B cell (primary cell): Measurements from ENCODE around the gene FBXO28. TPM values are rescaled to one million over a fixed set of nuclear protein-coding genes. Genes with fewer than 3 reads are reported as not detected.

Source experiments
- ATAC-seq: fragments of 200-7000 bp; cut with Tn5 transposase; one replicate; pipeline ENCODE4 v1.10.0; 2021; ENCODE audit warnings: low read depth, mild to moderate bottlenecking, moderate number of reproducible peaks, moderate library complexity
- CTCF ChIA-PET: fragments of 350-600 bp; sonication (Branson Sonifier 250); formaldehyde crosslinking; loops from one replicate; lab custom pipeline; 2021; ENCODE audit warnings: antibody characterized with exemption, inconsistent platforms; lab: Charles Lee
- POLR2A ChIA-PET: fragments of 350-600 bp; sonication (Branson Sonifier 250); formaldehyde crosslinking; loops from one replicate; lab custom pipeline; 2021; ENCODE audit warnings: antibody characterized with exemption; lab: Charles Lee
- DNase-seq: peaks from one replicate; pipeline ENCODE4 v3.0.0; 2013
- H2AFZ ChIP-seq: 2 replicates; pipeline ENCODE4 v1.6.1; 2012; ENCODE audit warnings: mild to moderate bottlenecking, low read depth, low read length; ENCODE audit not compliant: insufficient read depth, poor library complexity, severe bottlenecking
- H3K27ac ChIP-seq, 2 donors: 1 replicate in 1 of 2; 2 replicates in 1 of 2; pipeline ENCODE4 v1.5.1; 2012 to 2013; ENCODE audit warnings: low read length in 2 of 2, mild to moderate bottlenecking in 2 of 2, moderate library complexity in 1 of 2
- H3K27me3 ChIP-seq, 4 experiments: fragments of 200-600 bp in 1 of 4; sonication (generic) in 1 of 4; replicated peaks in 1 of 4; 1 replicate in 2 of 4; 2 replicates in 2 of 4; pipeline versions ENCODE4 v1.6.1 to v1.7.0; 2013 to 2016; ENCODE audit warnings: low read length in 3 of 4, mild to moderate bottlenecking in 2 of 4, mixed read lengths in 1 of 4, moderate library complexity in 1 of 4; ENCODE audit not compliant: insufficient read depth in 4 of 4, control insufficient read depth in 3 of 4; ENCODE audit errors: control extremely low read depth in 1 of 4
- H3K36me3 ChIP-seq, 2 experiments: replicated peaks in 1 of 2; 1 replicate in 1 of 2; 2 replicates in 1 of 2; pipeline versions ENCODE4 v1.6.1 to v1.7.1; 2013; ENCODE audit warnings: low read length in 1 of 2; ENCODE audit not compliant: insufficient read depth in 2 of 2, control insufficient read depth in 1 of 2; ENCODE audit errors: control extremely low read depth in 1 of 2, extremely low read depth in 1 of 2
- H3K4me1 ChIP-seq, 2 donors: fragments of 200-600 bp in 1 of 2; sonication (generic) in 1 of 2; 1 replicate in 1 of 2; 2 replicates in 1 of 2; pipeline versions ENCODE4 v1.5.1 to v1.6.1; 2013 to 2017; ENCODE audit warnings: low read length in 2 of 2; ENCODE audit not compliant: control insufficient read depth in 2 of 2, insufficient read depth in 2 of 2
- H3K4me2 ChIP-seq: replicated peaks from 2 replicates; pipeline ENCODE3; 2012; ENCODE audit warnings: mild to moderate bottlenecking, low read depth, low read length; ENCODE audit not compliant: poor library complexity, severe bottlenecking
- H3K4me3 ChIP-seq, 5 experiments: fragments of 200-600 bp in 1 of 5; sonication (generic) in 1 of 5; 1 replicate in 3 of 5; 2 replicates in 2 of 5; pipeline versions ENCODE4 v1.5.1 to v1.7.0; 2011 to 2016; ENCODE audit warnings: low read length in 4 of 5, mild to moderate bottlenecking in 4 of 5, low read depth in 2 of 5, control low read depth in 1 of 5, moderate library complexity in 1 of 5; ENCODE audit not compliant: insufficient read depth in 1 of 5; ENCODE audit errors: control extremely low read depth in 1 of 5, extremely low read depth in 1 of 5
- H3K79me2 ChIP-seq: fragments of 200-600 bp; sonication (generic); one replicate; pipeline ENCODE4 v1.6.0; 2016; ENCODE audit warnings: low read length; ENCODE audit not compliant: control insufficient read depth, insufficient read depth
- H3K9ac ChIP-seq: fragments of 200-600 bp; sonication (generic); 2 replicates; pipeline ENCODE4 v1.6.1; 2017; ENCODE audit warnings: mild to moderate bottlenecking, low read length, moderate library complexity
- H3K9me3 ChIP-seq, 3 donors: one replicate each; pipeline versions ENCODE4 v1.6.1 to v1.7.1; 2013; ENCODE audit warnings: low read length in 2 of 3; ENCODE audit not compliant: control insufficient read depth in 2 of 3, insufficient read depth in 1 of 3; ENCODE audit errors: control extremely low read depth in 1 of 3
- H4K20me1 ChIP-seq: 2 replicates; pipeline ENCODE4 v1.6.0; 2012; ENCODE audit warnings: mild to moderate bottlenecking, low read length; ENCODE audit not compliant: insufficient read depth, control insufficient read depth, poor library complexity, severe bottlenecking
- H3K27ac Mint-ChIP-seq: one replicate; pipeline ENCODE4 v1.8.0; 2021; ENCODE audit warnings: mixed read lengths
- H3K27me3 Mint-ChIP-seq: one replicate; pipeline ENCODE4 v1.8.0; 2021; ENCODE audit warnings: mixed read lengths
- H3K4me1 Mint-ChIP-seq: one replicate; pipeline ENCODE4 v1.8.0; 2021; ENCODE audit warnings: mixed read lengths
- H3K4me3 Mint-ChIP-seq: one replicate; pipeline ENCODE4 v1.8.0; 2021; ENCODE audit warnings: mixed read lengths
- H3K9me3 Mint-ChIP-seq: one replicate; pipeline ENCODE4 v1.8.0; 2022; ENCODE audit warnings: mixed read lengths; ENCODE audit not compliant: insufficient read depth
- CTCF ChIP-seq: fragments of 200-600 bp; IDR thresholded peaks from one replicate; pipeline ENCODE4 v1.8.0; 2022; ENCODE audit warnings: antibody characterized with exemption, mild to moderate bottlenecking
- EZH2 ChIP-seq: IDR thresholded peaks from 2 replicates; pipeline ENCODE4 v1.6.1; 2012; ENCODE audit warnings: borderline replicate concordance, low read depth, mild to moderate bottlenecking, moderate library complexity, low read length; ENCODE audit not compliant: insufficient read depth, poor library complexity, severe bottlenecking
- WGBS: methylation state at CpG from one replicate; pipeline ENCODE4 v1.1.5; 2013; ENCODE audit warnings: missing lambda C conversion rate; ENCODE audit not compliant: insufficient coverage; 5-methylcytosine and 5-hydroxymethylcytosine counted together
- intact Hi-C: fragments of 100-400 bp; cut with micrococcal nuclease; formaldehyde crosslinking; loops from one replicate; pipeline ENCODE4 v1.10.0; 2022
- polyA plus RNA-seq: library from polyadenylated mRNA; depleted of rRNA; stranded (reverse); fragments of >200 nt; gene quantifications from 2 replicates; pipeline ENCODE4 v1.2.3, GENCODE V29; 2012
- total RNA-seq, 2 donors: library from RNA; stranded (reverse); fragments of 120-200 nt in 1 of 2; gene quantifications; 1 replicate in 1 of 2; 2 replicates in 1 of 2; pipeline versions ENCODE4 v1.2.3 to v1.2.4, GENCODE V29; 2013 to 2022

Gene FBXO28
- total and polyA plus RNA-seq, 2 donors (not counting 1 experiment from before 2014, with no cell fraction given): 17.5 to 39.7 TPM

GRCh38 chr1:224169718-224170270 is 55.9 kb downstream of the FBXO28 start:
- Histone ChIP-seq H3K27ac (no peak overlapping the region), H3K27me3 (no peaks in the 10 kb centered on the region), H3K9me3 (no peaks in the 10 kb centered on the region), H3K36me3 (no peaks in the 10 kb centered on the region), H3K79me2 (no peaks in the 10 kb centered on the region), H4K20me1 (no peaks in the 10 kb centered on the region), H2AFZ (no peak overlapping the region), H3K9ac (no peak overlapping the region), H3K4me1 (peaks cover 26 to 30% of the 10 kb centered on the region in 2 donors), H3K4me3 (no peak overlapping the region), H3K4me2 (peak overlapping the region; percentile 72)
- no peak overlapping the region for H3K27ac Mint-ChIP-seq
- no peaks in the 10 kb centered on the region for H3K9me3 Mint-ChIP-seq
- ATAC-seq (no peak), DNase-seq (no peak)
- ChIA-PET POLR2A (interaction anchor here (1.2 to 3.5 kb wide), 2 partner anchors 12 to 17 kb away, joined by 3 to 19 read pairs; partner anchors contain the start of gene DEGS1), CTCF (interaction anchor here (1.0 to 3.4 kb wide), 8 partner anchors 9 to 165 kb away, joined by 3 to 20 read pairs (median 3); partner anchors contain the start of gene DEGS1)
- intact Hi-C loops: loop anchor here (1.0 to 5.0 kb wide), 3 partner anchors 13 to 164 kb away; partner anchors contain the start of gene DEGS1
- peaks cover 27% of the 10 kb centered on the region for H3K4me1 Mint-ChIP-seq
- TF ChIP-seq CTCF: no peak
- no peak for TF ChIP-seq EZH2
- peak overlapping the region; percentile 26 for H3K4me3 Mint-ChIP-seq
- 88% methylated on average over 2 of the region's 4 CpGs for WGBS
- H3K27me3 Mint-ChIP-seq: no peaks in the 10 kb centered on the region

GRCh38 chr1:224170343-224170742 is 56.4 kb downstream of the FBXO28 start:
- Mint-ChIP-seq H3K27ac (peak overlapping the region; percentile 32), H3K4me1 (peaks cover 29% of the 10 kb centered on the region), H3K27me3 (peaks cover under 1% of the 10 kb centered on the region), H3K4me3 (peak overlapping the region; percentile 48), H3K9me3 (no peaks in the 10 kb centered on the region)
- no peak overlapping the region for H3K27ac ChIP-seq
- peaks cover 26 to 30% of the 10 kb centered on the region in 2 donors for H3K4me1 ChIP-seq
- H3K79me2 ChIP-seq: no peaks in the 10 kb centered on the region
- POLR2A ChIA-PET: interaction anchor here (1.2 to 3.5 kb wide), 2 partner anchors 12 to 16 kb away, joined by 3 to 19 read pairs; partner anchors contain the start of gene DEGS1
- no peak overlapping the region for H3K9ac ChIP-seq
- 93% methylated on average over 2 of the region's 4 CpGs for WGBS
- CTCF ChIA-PET: interaction anchor here (1.0 to 3.4 kb wide), 6 partner anchors 9 to 163 kb away, joined by 3 to 20 read pairs (median 4); partner anchors contain the start of gene DEGS1
- H3K4me2 ChIP-seq: peak overlapping the region; percentile 72
- no peak overlapping the region for H3K4me3 ChIP-seq
- DNase-seq: no peak
- no peak overlapping the region for H2AFZ ChIP-seq
- no peaks in the 10 kb centered on the region for H3K27me3 ChIP-seq
- TF ChIP-seq CTCF: no peak
- H4K20me1 ChIP-seq: no peaks in the 10 kb centered on the region
- no peak for ATAC-seq
- no peaks in the 10 kb centered on the region for H3K9me3 ChIP-seq
- intact Hi-C loops: loop anchor here (1.0 kb wide), 1 partner anchor 163 kb away; no protein-coding TSS in a partner anchor
- H3K36me3 ChIP-seq: no peaks in the 10 kb centered on the region
